ENCODE results near the gene MFAP2.
"Not testable (repeated sequence)": the region's sequence is repeated elsewhere in the genome, so short reads cannot be mapped to it uniquely, and the experiment has no call there.

Gene MFAP2

DNA sequence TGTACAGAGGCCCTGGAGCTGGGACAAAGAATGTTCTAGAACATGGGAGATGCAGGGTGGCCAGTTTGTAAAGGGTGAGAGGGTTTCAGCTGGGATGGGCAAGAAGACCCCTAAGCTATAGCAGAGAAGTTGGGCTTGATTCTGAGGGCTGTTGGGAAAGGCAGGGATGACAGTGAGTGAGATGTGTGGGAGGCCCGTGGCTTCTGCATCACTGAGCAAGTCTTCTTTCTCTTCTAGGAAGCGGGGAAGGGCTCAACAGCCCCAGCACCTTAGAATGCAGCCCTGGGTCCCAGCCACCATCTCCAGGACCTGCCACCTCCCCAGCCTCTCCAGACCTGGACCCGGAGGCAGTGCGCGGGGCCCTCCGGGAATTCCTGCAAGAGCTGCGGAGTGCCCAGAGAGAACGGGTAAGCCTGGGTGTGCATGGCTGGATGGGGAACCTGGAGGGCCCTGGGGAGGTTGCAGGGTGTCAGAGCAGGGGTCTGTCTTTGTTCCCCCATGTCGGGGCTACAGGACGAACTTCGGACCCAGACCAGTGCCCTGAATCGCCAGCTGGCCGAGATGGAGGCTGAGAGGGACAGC lies 14.8 kb downstream of the MFAP2 start:
- ChIA-PET CTCF (interaction anchor here (0.5 to 8.7 kb wide), 5 partner anchors 16 to 82 kb away, joined by 3 to 115 read pairs (median 4); no protein-coding TSS in a partner anchor), POLR2A (interaction anchor here (1.3 to 4.1 kb wide), 3 partner anchors 13 to 345 kb away, joined by 3 to 23 read pairs (median 4); partner anchors contain the start of genes ATP13A2 and MFAP2)
- no peak overlapping the region for H3K4me3 ChIP-seq (ENCODE audit: low read depth, low read length)
- TF ChIP-seq ZNF707 (tag by site-specific recombination; IDR thresholded peaks at IDR 0.05) (no peak), SP7 (tag by site-specific recombination; IDR thresholded peaks at IDR 0.05) (no peak), ZFP69B (tag by site-specific recombination; IDR thresholded peaks at IDR 0.05) (no peak), EGR2 (tag by site-specific recombination; IDR thresholded peaks at IDR 0.05; ENCODE audit: low read depth) (0 out of 2 replicates have a peak, but pooled peaks have one; percentile 8), BCL11A (tag by site-specific recombination; IDR thresholded peaks at IDR 0.05; ENCODE audit: low read depth) (no peak)
- TF ChIP-seq, protein P1, sequence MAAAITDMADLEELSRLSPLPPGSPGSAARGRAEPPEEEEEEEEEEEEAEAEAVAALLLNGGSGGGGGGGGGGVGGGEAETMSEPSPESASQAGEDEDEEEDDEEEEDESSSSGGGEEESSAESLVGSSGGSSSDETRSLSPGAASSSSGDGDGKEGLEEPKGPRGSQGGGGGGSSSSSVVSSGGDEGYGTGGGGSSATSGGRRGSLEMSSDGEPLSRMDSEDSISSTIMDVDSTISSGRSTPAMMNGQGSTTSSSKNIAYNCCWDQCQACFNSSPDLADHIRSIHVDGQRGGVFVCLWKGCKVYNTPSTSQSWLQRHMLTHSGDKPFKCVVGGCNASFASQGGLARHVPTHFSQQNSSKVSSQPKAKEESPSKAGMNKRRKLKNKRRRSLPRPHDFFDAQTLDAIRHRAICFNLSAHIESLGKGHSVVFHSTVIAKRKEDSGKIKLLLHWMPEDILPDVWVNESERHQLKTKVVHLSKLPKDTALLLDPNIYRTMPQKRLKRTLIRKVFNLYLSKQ (tag by site-specific recombination; IDR thresholded peaks at IDR 0.05; ENCODE audit: borderline replicate concordance) = no peak
- TF ChIP-seq, protein P2, sequence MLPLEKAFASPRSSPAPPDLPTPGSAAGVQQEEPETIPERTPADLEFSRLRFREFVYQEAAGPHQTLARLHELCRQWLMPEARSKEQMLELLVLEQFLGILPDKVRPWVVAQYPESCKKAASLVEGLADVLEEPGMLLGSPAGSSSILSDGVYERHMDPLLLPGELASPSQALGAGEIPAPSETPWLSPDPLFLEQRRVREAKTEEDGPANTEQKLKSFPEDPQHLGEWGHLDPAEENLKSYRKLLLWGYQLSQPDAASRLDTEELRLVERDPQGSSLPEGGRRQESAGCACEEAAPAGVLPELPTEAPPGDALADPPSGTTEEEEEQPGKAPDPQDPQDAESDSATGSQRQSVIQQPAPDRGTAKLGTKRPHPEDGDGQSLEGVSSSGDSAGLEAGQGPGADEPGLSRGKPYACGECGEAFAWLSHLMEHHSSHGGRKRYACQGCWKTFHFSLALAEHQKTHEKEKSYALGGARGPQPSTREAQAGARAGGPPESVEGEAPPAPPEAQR (tag by site-specific recombination; IDR thresholded peaks at IDR 0.05) = no peak
- H3K9me3 ChIP-seq (ENCODE audit: control insufficient read depth, insufficient read depth, low read depth, low read length) = no peaks in the 10 kb centered on the region
- peaks cover 3 to 57% of the 10 kb centered on the region in 2 experiments; a peak in 2 of 3 replicates for H3K36me3 ChIP-seq (ENCODE audit: control insufficient read depth in 2 of 2, insufficient read depth in 1 of 2, low read length in 2 of 2)
- no peak overlapping the region for H3K27ac ChIP-seq (ENCODE audit: extremely low read depth, low read depth, low read length)
- H3K4me1 ChIP-seq (ENCODE audit: control insufficient read depth, insufficient read depth, low read length) = peaks cover 8% of the 10 kb centered on the region; the same call in 1 of the 2 replicates

GRCh38 chr1:16964169-16964568 lies 16.3 kb downstream of the MFAP2 start:
- not testable (repeated sequence) for H3K9me3 ChIP-seq (ENCODE audit: control insufficient read depth, insufficient read depth, low read depth, low read length); H3K27ac ChIP-seq (ENCODE audit: extremely low read depth, low read depth, low read length); H3K4me3 ChIP-seq (ENCODE audit: low read depth, low read length)
- Histone ChIP-seq H3K4me1 (ENCODE audit: control insufficient read depth, insufficient read depth, low read length) (peaks cover 11% of the 10 kb centered on the region), H3K36me3 (ENCODE audit: control insufficient read depth in 2 of 2, insufficient read depth in 1 of 2, low read length in 2 of 2) (peaks cover 3 to 47% of the 10 kb centered on the region in 2 experiments; a peak in 2 of 3 replicates)
- TF ChIP-seq PRDM1 (tag by site-specific recombination; IDR thresholded peaks at IDR 0.05) = peak; percentile 58; the same call in 1 of the 2 replicates
- peak; percentile 64 for TF ChIP-seq ZNF366 (tag by site-specific recombination; conservative IDR thresholded peaks at IDR 0.05)
- ChIA-PET POLR2A (interaction anchor here (0.7 to 1.5 kb wide), 5 partner anchors 19 to 71 kb away, joined by 3 to 10 read pairs (median 5); partner anchors contain the start of gene ATP13A2), CTCF (interaction anchor here (0.6 to 8.7 kb wide), 6 partner anchors 11 to 338 kb away, joined by 3 to 115 read pairs (median 3); no protein-coding TSS in a partner anchor)

DNA sequence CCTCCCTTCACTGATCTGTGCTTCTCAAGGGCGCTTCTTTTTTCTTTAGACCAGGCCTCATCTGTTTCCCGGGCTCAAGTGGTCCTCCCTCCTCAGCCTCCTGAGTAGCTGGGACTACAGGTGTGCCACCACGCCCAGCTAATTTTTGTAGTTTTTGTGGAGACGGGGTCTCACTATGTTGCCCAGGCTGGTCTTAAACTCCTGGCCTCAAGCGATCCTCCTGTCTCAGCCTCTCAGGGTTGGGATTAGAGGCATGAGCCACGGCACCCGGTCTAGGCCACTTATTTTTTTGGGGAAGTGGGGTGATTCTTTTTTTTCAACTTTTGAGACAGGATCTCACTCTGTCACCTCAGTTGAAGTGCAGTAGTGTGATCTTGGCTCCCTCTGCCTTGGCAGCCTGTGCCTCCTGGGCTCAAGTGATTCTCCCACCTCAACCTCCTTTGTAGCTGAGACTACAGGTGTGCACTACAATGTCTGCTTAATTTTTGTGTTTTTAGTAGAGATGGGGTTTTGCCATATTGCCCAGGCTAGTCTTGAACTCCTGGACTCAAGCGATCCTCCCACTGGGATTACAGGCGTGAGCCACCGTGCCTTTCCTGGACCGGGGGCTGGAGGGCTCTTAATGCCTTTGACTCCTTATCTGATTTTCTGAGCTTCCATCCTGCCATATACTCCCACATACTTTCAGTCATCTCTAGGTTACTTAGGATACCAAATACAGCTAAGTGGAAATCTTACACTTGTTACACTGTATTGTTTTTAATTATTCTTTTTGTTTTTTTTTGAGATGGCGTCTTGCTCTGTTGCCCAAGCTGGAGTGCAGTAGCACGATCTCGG lies 18.9 kb downstream of the MFAP2 start:
- Histone ChIP-seq H3K9me3 (ENCODE audit: control insufficient read depth, insufficient read depth, low read depth, low read length) (no peaks in the 10 kb centered on the region), H3K4me3 (ENCODE audit: low read depth, low read length) (peak overlapping the region; percentile 36), H3K27ac (ENCODE audit: extremely low read depth, low read depth, low read length) (peak overlapping the region; percentile 87), H3K36me3 (ENCODE audit: control insufficient read depth in 2 of 2, insufficient read depth in 1 of 2, low read length in 2 of 2) (peaks cover 3 to 30% of the 10 kb centered on the region in 2 experiments; a peak in 2 of 3 replicates), H3K4me1 (ENCODE audit: control insufficient read depth, insufficient read depth, low read length) (peaks cover 3% of the 10 kb centered on the region; the same call in 1 of the 2 replicates)
- ChIA-PET POLR2A (interaction anchor here (0.5 to 1.9 kb wide), 8 partner anchors 8 to 85 kb away, joined by 3 to 6 read pairs (median 3); no protein-coding TSS in a partner anchor), CTCF (interaction anchor here (0.6 to 8.7 kb wide), 22 partner anchors 9 to 345 kb away, joined by 3 to 115 read pairs (median 4); partner anchors contain the start of gene MFAP2)
- TF ChIP-seq SP3 (tag by site-specific recombination; IDR thresholded peaks at IDR 0.05) (no peak), ZSCAN30 (tag by site-specific recombination; IDR thresholded peaks at IDR 0.05) (no peak), WT1 (tag by site-specific recombination; IDR thresholded peaks at IDR 0.05) (no peak), SCRT1 (tag by site-specific recombination; IDR thresholded peaks at IDR 0.05; ENCODE audit: borderline replicate concordance) (0 out of 2 replicates have a peak, but pooled peaks have one; percentile 23), ZNF596 (tag by site-specific recombination; IDR thresholded peaks at IDR 0.05) (no peak), ZNF2 (tag by site-specific recombination; IDR thresholded peaks at IDR 0.05) (no peak), ZNF776 (tag by site-specific recombination; IDR thresholded peaks at IDR 0.05; ENCODE audit: borderline replicate concordance) (no peak), ZBTB6 (tag by site-specific recombination; IDR thresholded peaks at IDR 0.05) (no peak), ZNF580 (tag by site-specific recombination; IDR thresholded peaks at IDR 0.05) (peak; percentile 6; the same call in 1 of the 2 replicates), SP2 (tag by site-specific recombination; IDR thresholded peaks at IDR 0.05) (peak; percentile 21; the same call in 1 of the 2 replicates), ZNF791 (tag by site-specific recombination; IDR thresholded peaks at IDR 0.05) (no peak), ZNF10 (tag by site-specific recombination; IDR thresholded peaks at IDR 0.05) (no peak), SCRT2 (tag by site-specific recombination; IDR thresholded peaks at IDR 0.05) (peak; percentile 28; the same call in 1 of the 2 replicates), ZFHX2 (tag by site-specific recombination; conservative IDR thresholded peaks at IDR 0.05) (peak; percentile 84), ZNF530 (tag by site-specific recombination; IDR thresholded peaks at IDR 0.05; ENCODE audit: low read depth) (no peak), GLIS2 (tag by site-specific recombination; IDR thresholded peaks at IDR 0.05) (no peak), EGR2 (tag by site-specific recombination; IDR thresholded peaks at IDR 0.05; ENCODE audit: low read depth) (peak; percentile 79)

Data from HEK293 (cell line).